Endothelial cell of umbilical vein (primary cell): ENCODE results near the gene TNFSF12. TPM values are rescaled to one million over a fixed set of nuclear protein-coding genes. Genes with fewer than 3 reads are reported as not detected.
A peak's percentile ranks its signal among the peaks of the same experiment; 100 is the strongest.

ENCODE experiments used
- BruUV-seq: library from RNA; stranded (reverse); fragments of 400-500 nt; replicated peaks from 2 replicates; lab custom pipeline; 2021; lab: Mats Ljungman, UMichigan
- CTCF ChIA-PET: fragments of 300-600, 350-600 bp; sonication (Branson Sonifier 250); formaldehyde crosslinking; loops from one replicate; lab custom pipeline; 2021; ENCODE audit warnings: antibody characterized with exemption, inconsistent platforms; lab: Charles Lee
- POLR2A ChIA-PET: fragments of 300-600, 350-600 bp; sonication (Branson Sonifier 250); formaldehyde crosslinking; loops from one replicate; lab custom pipeline; 2021; ENCODE audit warnings: antibody characterized with exemption, inconsistent platforms; lab: Charles Lee
- DNase-seq: peaks from one replicate; pipeline ENCODE4 v3.0.0-alpha.2; 2011; ENCODE audit warnings: low read depth, low spot score
- FAIRE-seq: peaks from 2 replicates; lab custom pipeline; 2011; peaks lifted over from hg19 to GRCh38; lab: Jason Lieb, UNC
- H2AFZ ChIP-seq: 2 replicates; pipeline ENCODE4 v1.6.0; 2012; ENCODE audit warnings: low read depth, low read length, control low read depth, inconsistent platforms
- H3K27ac ChIP-seq: 2 replicates; pipeline ENCODE4 v1.5.1; 2011; ENCODE audit warnings: low read depth, mild to moderate bottlenecking, control low read depth, low read length, moderate library complexity; ENCODE audit not compliant: insufficient read depth
- H3K27me3 ChIP-seq, 2 experiments: 2 replicates each; pipeline versions ENCODE4 v1.6.0 to v1.6.1; 2011; ENCODE audit warnings: low read length in 2 of 2, mixed read lengths in 1 of 2; ENCODE audit not compliant: control insufficient read depth in 2 of 2, insufficient read depth in 2 of 2
- H3K36me3 ChIP-seq, 2 experiments: 2 replicates in 1 of 2; 3 replicates in 1 of 2; pipeline ENCODE4 v1.5.1; 2011; ENCODE audit warnings: low read length in 2 of 2, mild to moderate bottlenecking in 1 of 2, moderate library complexity in 1 of 2; ENCODE audit not compliant: control insufficient read depth in 2 of 2, insufficient read depth in 2 of 2; ENCODE audit errors: extremely low read depth in 1 of 2
- H3K4me1 ChIP-seq: 3 replicates; pipeline ENCODE4 v1.5.1; 2011; ENCODE audit warnings: mild to moderate bottlenecking, low read length; ENCODE audit not compliant: control insufficient read depth, insufficient read depth; ENCODE audit errors: extremely low read depth
- H3K4me2 ChIP-seq: 2 replicates; pipeline ENCODE4 v1.6.1; 2011; ENCODE audit warnings: low read length, control low read depth, mixed read lengths; ENCODE audit not compliant: insufficient read depth
- H3K4me3 ChIP-seq, 3 experiments: fragments of 200-600 bp in 1 of 3; sonication (generic), shearing (Covaris generic) in 1 of 3; replicated peaks in 1 of 3; 2 replicates each; pipeline ENCODE4 v1.5.1; 2011 to 2016; ENCODE audit warnings: control low read depth in 3 of 3, low read length in 3 of 3, mild to moderate bottlenecking in 2 of 3, inconsistent platforms in 1 of 3, low read depth in 1 of 3, moderate library complexity in 1 of 3; ENCODE audit not compliant: insufficient read depth in 1 of 3
- H3K79me2 ChIP-seq: 2 replicates; pipeline ENCODE4 v1.6.0; 2012; ENCODE audit warnings: low read length, inconsistent platforms; ENCODE audit not compliant: control insufficient read depth, insufficient read depth
- H3K9ac ChIP-seq: replicated peaks from 2 replicates; pipeline ENCODE3; 2011; ENCODE audit warnings: low read length, control low read depth; ENCODE audit not compliant: insufficient read depth; ENCODE audit errors: extremely low read depth
- H3K9me1 ChIP-seq: replicated peaks from 3 replicates; pipeline ENCODE4 v1.6.0; 2011; ENCODE audit warnings: mild to moderate bottlenecking, low read length; ENCODE audit not compliant: control insufficient read depth, insufficient read depth; ENCODE audit errors: extremely low read depth
- H3K9me3 ChIP-seq: replicated peaks from 2 replicates; pipeline ENCODE4 v1.5.1; 2012; ENCODE audit warnings: low read length, inconsistent platforms; ENCODE audit not compliant: control insufficient read depth, insufficient read depth
- H4K20me1 ChIP-seq: replicated peaks from 2 replicates; pipeline ENCODE3; 2011; ENCODE audit warnings: mild to moderate bottlenecking, low read length; ENCODE audit not compliant: control insufficient read depth, insufficient read depth; ENCODE audit errors: extremely low read depth
- CTCF ChIP-seq, 2 donors: IDR thresholded peaks; 1 replicate in 1 of 2; 2 replicates in 1 of 2; pipeline ENCODE4 v1.5.1; 2011; ENCODE audit warnings: low read length in 2 of 2, mild to moderate bottlenecking in 2 of 2, moderate library complexity in 2 of 2, control low read depth in 1 of 2, inconsistent platforms in 1 of 2, low read depth in 1 of 2; ENCODE audit not compliant: insufficient read depth in 1 of 2; ENCODE audit errors: extremely low read depth in 1 of 2
- EZH2 ChIP-seq: IDR thresholded peaks from 2 replicates; pipeline ENCODE4 v1.6.1; 2012; ENCODE audit warnings: borderline replicate concordance, low read depth, mild to moderate bottlenecking, moderate library complexity, low read length, inconsistent platforms; ENCODE audit not compliant: severe bottlenecking
- FOS ChIP-seq: IDR thresholded peaks from 2 replicates; pipeline ENCODE4 v1.6.1; 2011; ENCODE audit warnings: mild to moderate bottlenecking, low read length, moderate library complexity, borderline replicate concordance; ENCODE audit not compliant: insufficient read depth
- JUN ChIP-seq: IDR thresholded peaks from 2 replicates; pipeline ENCODE4 v1.6.1; 2011; ENCODE audit warnings: borderline replicate concordance, low read depth; ENCODE audit not compliant: insufficient read length, insufficient read depth
- MYC ChIP-seq: IDR thresholded peaks from one replicate; pipeline ENCODE4 v1.6.1; 2011; ENCODE audit warnings: mild to moderate bottlenecking, low read depth, low read length
- POLR2A ChIP-seq: IDR thresholded peaks from 2 replicates; pipeline ENCODE4 v1.6.1; 2012; ENCODE audit warnings: low read depth, mild to moderate bottlenecking, control low read depth, low read length
- POLR2AphosphoS5 ChIP-seq: IDR thresholded peaks from 2 replicates; pipeline ENCODE4 v1.6.1; 2012; ENCODE audit warnings: low read depth, mild to moderate bottlenecking, control low read depth, low read length, moderate library complexity; ENCODE audit not compliant: insufficient read depth
- dilution Hi-C: fragments of 300-500 bp; cut with MboI; formaldehyde crosslinking; loops from one replicate; pipeline ENCODE4 v1.15.0; 2019; ENCODE audit warnings: low sequenced_read_pairs; ENCODE audit not compliant: extremely low pct_ligation_motif_present
- intact Hi-C: fragments of 100-400 bp; cut with micrococcal nuclease; formaldehyde crosslinking; loops from one replicate; pipeline ENCODE4 v1.10.0; 2022
- polyA plus RNA-seq, 4 experiments: library from polyadenylated mRNA; depleted of rRNA in 3 of 4; stranded (reverse) in 3 of 4; unstranded in 1 of 4; fragments of >200 nt; gene quantifications; 2 replicates each; pipeline versions ENCODE4 v1.2.1 to v1.2.3, GENCODE V29; 2011 to 2012; ENCODE audit warnings: missing spikeins in 1 of 4
- total RNA-seq: library from RNA; stranded (reverse); gene quantifications from 2 replicates; pipeline ENCODE4 v1.2.3, GENCODE V29; 2021
- TF ChIP-seq, protein P1 (sequence below): IDR thresholded peaks from 2 replicates; pipeline ENCODE4 v1.6.1; 2011; ENCODE audit not compliant: insufficient read depth, insufficient read length

TNFSF12 gene
- total and polyA plus RNA-seq, 2 donors (not counting 3 experiments of a cell fraction or from before 2014, with no cell fraction given): 28.4 to 39.4 TPM

GRCh38 chr17:7562208-7562605, 13.3 kb downstream of the TNFSF12 start:
- H3K4me1 ChIP-seq: peaks cover 36% of the 10 kb centered on the region
- peaks cover 8 to 16% of the 10 kb centered on the region in 2 experiments for H3K36me3 ChIP-seq
- peak overlapping the region; percentile 34 for H2AFZ ChIP-seq
- H3K27ac ChIP-seq: peak overlapping the region; percentile 35
- TF ChIP-seq FOS (no peak), JUN (no peak), EZH2 (no peak), MYC (no peak), POLR2AphosphoS5 (no peak), POLR2A (no peak), CTCF (IDR thresholded peaks at IDR 0.05; ENCODE audit: extremely low read depth in 1 of 2, insufficient read depth in 1 of 2, low read depth in 1 of 2, low read length in 2 of 2) (no peak)
- TF ChIP-seq, protein P1, sequence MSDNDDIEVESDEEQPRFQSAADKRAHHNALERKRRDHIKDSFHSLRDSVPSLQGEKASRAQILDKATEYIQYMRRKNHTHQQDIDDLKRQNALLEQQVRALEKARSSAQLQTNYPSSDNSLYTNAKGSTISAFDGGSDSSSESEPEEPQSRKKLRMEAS: no peak
- FAIRE-seq (peak; percentile 57), DNase-seq (no peak)
- ChIA-PET CTCF (interaction anchor here (2.3 to 6.7 kb wide), 6 partner anchors 24 to 66 kb away, joined by 7 to 314 read pairs (median 45); partner anchors contain the start of gene SOX15), POLR2A (no interaction called here)
- BruUV-seq: no TSS peak
- dilution Hi-C loops: no loop called here
- peak overlapping the region; percentile 67 for H3K9ac ChIP-seq
- no peaks in the 10 kb centered on the region for H3K9me3 ChIP-seq
- H3K4me2 ChIP-seq: peak overlapping the region; percentile 82
- peaks cover 39% of the 10 kb centered on the region for H3K79me2 ChIP-seq
- H3K27me3 ChIP-seq: no peaks in the 10 kb centered on the region
- peak overlapping the region; percentile 62 to 80 (median 70) for H3K4me3 ChIP-seq
- no peaks in the 10 kb centered on the region for H4K20me1 ChIP-seq
- intact Hi-C loops: no loop called here
- no peaks in the 10 kb centered on the region for H3K9me1 ChIP-seq
